Thyroid gland (tissue), 4 donors: ENCODE data around the gene BCL2. TPM values are rescaled to one million over a fixed set of nuclear protein-coding genes. Genes with fewer than 3 reads are reported as not detected.
A peak's percentile ranks its signal among the peaks of the same experiment; 100 is the strongest.
"Not testable (repeated sequence)": the region's sequence is repeated elsewhere in the genome, so short reads cannot be mapped to it uniquely, and the experiment has no call there.

Source experiments
- DNase-seq, 2 donors: peaks; one replicate each; pipeline ENCODE4 v3.0.0-alpha.2; 2019
- H3K27ac ChIP-seq, 3 donors: fragments of 200-600 bp; sonication (generic); 1 replicate in 2 of 3; 2 replicates in 1 of 3; pipeline ENCODE4 v1.5.1; 2016 to 2019; ENCODE audit warnings: mild to moderate bottlenecking in 1 of 3, moderate library complexity in 1 of 3
- H3K27me3 ChIP-seq: fragments of 200-600 bp; sonication (generic); one replicate; pipeline ENCODE4 v1.5.1; 2019
- H3K36me3 ChIP-seq, 2 donors: fragments of 200-600 bp; sonication (generic); one replicate each; pipeline ENCODE4 v1.5.1; 2016 to 2019
- H3K4me1 ChIP-seq, 2 donors: fragments of 200-600 bp; sonication (generic); one replicate each; pipeline ENCODE4 v1.5.1; 2017 to 2019
- H3K4me3 ChIP-seq, 3 donors: fragments of 200-600 bp; sonication (generic); replicated peaks in 1 of 3; 1 replicate in 2 of 3; 2 replicates in 1 of 3; pipeline ENCODE4 v1.5.1; 2016; ENCODE audit warnings: mild to moderate bottlenecking in 1 of 3
- H3K9me3 ChIP-seq: fragments of 200-600 bp; sonication (generic); one replicate; pipeline ENCODE4 v1.5.1; 2017
- CTCF ChIP-seq, 6 experiments: fragments of 200-600 bp in 3 of 6; fragments of 450-650 bp in 3 of 6; sonication (generic) in 3 of 6; IDR thresholded peaks; one replicate each; pipeline ENCODE4 v1.5.1; 2016 to 2019; ENCODE audit warnings: antibody characterized with exemption in 6 of 6, mild to moderate bottlenecking in 2 of 6, inconsistent platforms in 1 of 6, moderate library complexity in 1 of 6
- POLR2A ChIP-seq, 2 donors: fragments of 450-650 bp; IDR thresholded peaks; one replicate each; pipeline ENCODE4 v1.6.1; 2017; ENCODE audit warnings: antibody characterized with exemption in 2 of 2, mild to moderate bottlenecking in 2 of 2, moderate library complexity in 1 of 2
- WGBS, 2 donors: methylation state at CpG; one replicate each; pipeline ENCODE4 v1.1.5; 2017; 5-methylcytosine and 5-hydroxymethylcytosine counted together
- intact Hi-C: fragments of 100-400 bp; cut with DNase I; formaldehyde crosslinking; loops from one replicate; pipeline ENCODE4 v1.15.1; 2023
- total RNA-seq, 4 donors: library from RNA; depleted of rRNA; stranded (reverse); fragments of >200 nt; gene quantifications; one replicate each; pipeline ENCODE4 v1.2.3, GENCODE V29; 2016

BCL2 gene
- total RNA-seq, 4 donors from 2014 or later, result 108 to 163 (median 115) TPM

DNA sequence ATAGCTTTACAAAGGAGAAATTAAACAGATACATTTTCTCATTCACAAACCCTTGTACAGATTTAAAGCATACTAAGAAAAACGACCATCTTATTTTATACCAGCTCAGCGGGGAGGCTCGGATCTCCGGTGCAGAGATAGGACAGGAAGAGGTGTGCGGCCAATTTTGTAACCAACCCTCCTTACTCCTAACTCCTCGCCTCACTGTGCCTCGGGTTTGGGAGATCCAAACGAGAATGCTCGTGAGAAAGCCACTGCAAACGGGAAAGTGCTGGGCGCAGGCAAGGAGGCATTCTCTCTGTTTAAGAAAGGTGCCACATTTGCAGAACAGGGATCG, 46.3 kb upstream of the BCL2 start:
- peaks cover 10 to 22% of the 10 kb centered on the region in 2 donors for H3K4me1 ChIP-seq
- H3K27me3 ChIP-seq, result no peaks in the 10 kb centered on the region
- no peak for DNase-seq
- H3K9me3 ChIP-seq, result no peaks in the 10 kb centered on the region
- TF ChIP-seq CTCF (IDR thresholded peaks at IDR 0.05) (no peak), POLR2A (IDR thresholded peaks at IDR 0.05) (no peak)
- H3K27ac ChIP-seq, result no peak overlapping the region
- peaks cover 10 to 14% of the 10 kb centered on the region in 2 donors for H3K36me3 ChIP-seq
- intact Hi-C loops, result loop anchor here (5.0 kb wide), 1 partner anchor 56 kb away; the partner anchor contains the start of gene VPS4B
- WGBS, 2 donors, result 6% methylated on average over 12 of the region's 12 CpGs
- H3K4me3 ChIP-seq, result peak overlapping the region; percentile 12 to 99 (median 77)

DNA sequence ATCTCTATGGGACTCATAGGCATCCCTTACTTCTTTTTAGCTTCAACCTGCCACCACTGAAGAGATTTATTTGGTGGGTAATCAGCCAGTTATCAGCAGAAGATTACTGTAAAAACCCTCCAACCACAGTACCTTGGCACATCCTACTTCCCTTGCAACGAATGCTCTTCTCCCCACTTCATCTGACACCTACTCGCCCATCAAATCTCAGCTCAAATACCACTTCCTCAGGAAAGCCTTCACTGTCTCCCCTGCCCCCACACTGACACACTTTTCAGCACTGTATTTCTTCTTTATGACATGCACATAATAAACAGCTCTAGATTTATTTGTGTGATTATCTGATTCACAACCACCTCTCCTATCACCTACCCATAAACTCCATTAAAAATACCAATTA, 44.4 kb upstream of the BCL2 start:
- no peaks in the 10 kb centered on the region for H3K9me3 ChIP-seq
- H3K4me1 ChIP-seq, result peaks cover 10 to 22% of the 10 kb centered on the region in 2 donors
- H3K36me3 ChIP-seq, result peaks cover 21 to 24% of the 10 kb centered on the region in 2 donors
- TF ChIP-seq CTCF (IDR thresholded peaks at IDR 0.05), result no peak
- TF ChIP-seq POLR2A (IDR thresholded peaks at IDR 0.05), result no peak
- no peak overlapping the region for H3K27ac ChIP-seq
- DNase-seq, result no peak
- 80 to 88% methylated on average over 2 of the region's 2 CpGs for WGBS, 2 donors
- H3K4me3 ChIP-seq, result no peak overlapping the region
- no peaks in the 10 kb centered on the region for H3K27me3 ChIP-seq
- intact Hi-C loops, result no loop called here

GRCh38 chr18:63363420-63363819, 43.9 kb upstream of the BCL2 start:
- peaks cover 21 to 24% of the 10 kb centered on the region in 2 donors for H3K36me3 ChIP-seq
- 100% methylated on average over 2 of the region's 2 CpGs; no CpG with 5 or more reads in 1 of the 2 donors for WGBS, 2 donors
- peaks cover 10 to 20% of the 10 kb centered on the region in 2 donors for H3K4me1 ChIP-seq
- H3K27ac ChIP-seq, H3K9me3 ChIP-seq, intact Hi-C loops, DNase-seq, H3K4me3 ChIP-seq, H3K27me3 ChIP-seq: not testable (repeated sequence)

GRCh38 chr18:63356272-63356896, 36.8 kb upstream of the BCL2 start:
- no peak overlapping the region for H3K27ac ChIP-seq
- no peaks in the 10 kb centered on the region for H3K9me3 ChIP-seq
- no peaks in the 10 kb centered on the region for H3K27me3 ChIP-seq
- no peak for DNase-seq
- no peak overlapping the region for H3K4me3 ChIP-seq
- no peaks in the 10 kb centered on the region for H3K4me1 ChIP-seq
- WGBS, 2 donors, result 94 to 98% methylated on average over 7 of the region's 7 CpGs
- intact Hi-C loops, result no loop called here
- H3K36me3 ChIP-seq, result peaks cover 50 to 60% of the 10 kb centered on the region in 2 donors
- TF ChIP-seq POLR2A (IDR thresholded peaks at IDR 0.05) (no peak), CTCF (IDR thresholded peaks at IDR 0.05) (no peak)

GRCh38 chr18:63350230-63350629, 30.7 kb upstream of the BCL2 start:
- no peak overlapping the region for H3K27ac ChIP-seq
- no peak overlapping the region for H3K4me3 ChIP-seq
- intact Hi-C loops, result no loop called here
- peaks cover 0 to 13% of the 10 kb centered on the region in 2 donors for H3K4me1 ChIP-seq
- no peaks in the 10 kb centered on the region for H3K9me3 ChIP-seq
- no peaks in the 10 kb centered on the region for H3K27me3 ChIP-seq
- no peak for TF ChIP-seq CTCF (IDR thresholded peaks at IDR 0.05)
- no peak for TF ChIP-seq POLR2A (IDR thresholded peaks at IDR 0.05)
- no peak for DNase-seq
- 47 to 50% methylated on average over 2 of the region's 2 CpGs for WGBS, 2 donors
- H3K36me3 ChIP-seq, result peaks cover 55 to 68% of the 10 kb centered on the region in 2 donors
